HG03575 (cell line): Measurements from ENCODE around the gene CCDC178.
"Not testable (repeated sequence)": the region's sequence is repeated elsewhere in the genome, so short reads cannot be mapped to it uniquely, and the experiment has no call there.

ENCODE experiments used
- ATAC-seq: cut with Tn5 transposase; IDR thresholded peaks from one replicate; pipeline ENCODE4 v1.9.1; 2021; ENCODE audit not compliant: unreplicated experiment, insufficient number of reproducible peaks, low FRiP score; ENCODE audit errors: extremely low read depth

The CCDC178 gene

DNA sequence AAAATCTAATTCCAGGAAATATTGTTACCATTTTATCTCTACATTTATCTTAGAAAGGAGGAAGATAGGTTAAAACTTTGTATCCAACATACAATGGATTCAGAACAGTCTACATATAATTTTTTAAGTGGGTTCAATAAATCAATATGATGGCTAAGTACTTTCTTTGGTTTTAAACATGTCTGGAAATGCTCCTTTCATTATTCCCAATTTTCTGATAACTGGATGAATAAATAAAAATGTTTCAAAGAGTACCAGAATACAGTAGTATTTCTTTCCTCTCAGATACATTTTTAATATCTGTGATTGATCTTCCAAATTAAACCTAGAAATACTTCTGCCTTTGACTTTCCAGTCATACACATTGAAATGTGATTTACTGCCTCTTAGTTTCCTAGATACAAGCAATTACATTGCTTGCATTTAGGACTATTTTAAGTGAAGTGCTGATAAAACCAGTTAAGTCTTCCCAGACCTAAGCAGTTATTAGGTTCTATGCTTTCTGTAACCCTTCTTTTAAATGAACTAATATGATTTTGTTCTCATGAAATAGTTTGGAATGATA lies 283.5 kb downstream of the CCDC178 start:
- ATAC-seq, result no peak

DNA sequence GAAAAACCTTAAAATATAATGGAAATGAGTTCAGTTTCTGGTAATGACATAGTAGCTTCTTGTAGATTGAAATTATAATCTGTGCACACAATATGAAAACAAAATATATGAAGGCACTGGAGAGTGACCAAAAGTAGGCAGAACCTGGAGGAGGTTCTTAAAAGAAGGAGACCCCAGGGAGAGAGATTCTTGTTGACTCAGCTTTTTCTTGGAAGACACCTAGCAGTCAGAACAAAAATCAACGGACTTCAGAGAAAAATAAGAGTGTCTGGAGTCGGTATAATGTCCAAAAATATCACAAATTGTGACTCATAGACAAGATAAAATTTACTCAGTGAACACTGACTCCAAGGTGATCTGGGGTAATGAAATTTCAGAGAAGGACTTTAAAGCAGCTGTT lies 286.5 kb downstream of the CCDC178 start:
- ATAC-seq, result no peak

DNA sequence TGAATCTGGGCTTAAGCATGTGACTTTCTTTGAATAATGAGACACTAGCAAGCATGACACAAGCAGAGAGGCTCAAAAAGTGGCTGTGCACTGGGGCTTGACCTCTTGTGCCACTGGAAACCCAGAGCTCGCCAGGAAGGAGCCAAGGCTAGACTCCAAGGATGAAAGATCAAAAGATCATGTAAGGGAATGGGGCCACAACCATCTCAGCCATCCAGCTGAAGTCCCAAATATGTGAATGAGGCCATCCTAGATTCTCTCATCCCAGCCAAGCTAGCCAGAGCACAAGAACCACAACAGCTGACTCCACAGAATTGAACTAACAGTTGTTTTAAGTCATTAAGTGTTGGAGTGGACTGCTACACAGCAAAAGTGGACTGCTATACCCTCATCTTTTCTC lies 288.1 kb downstream of the CCDC178 start:
- ATAC-seq, result no peak

DNA sequence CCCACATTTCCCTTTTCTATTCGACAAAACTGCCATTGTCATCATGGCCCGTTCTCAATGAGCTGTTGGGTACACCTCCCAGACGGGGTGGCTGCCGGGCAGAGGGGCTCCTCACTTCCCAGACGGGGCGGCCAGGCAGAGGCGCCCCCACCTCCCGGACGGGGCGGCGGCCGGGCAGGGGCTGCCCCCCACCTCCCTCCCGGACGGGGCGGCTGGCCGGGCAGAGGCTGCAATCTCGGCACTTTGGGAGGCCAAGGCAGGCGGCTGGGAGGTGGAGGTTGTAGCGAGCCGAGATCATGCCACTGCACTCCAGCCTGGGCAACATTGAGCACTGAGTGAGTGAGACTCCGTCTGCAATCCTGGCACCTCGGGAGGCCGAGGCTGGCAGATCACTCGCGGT lies 292.7 kb downstream of the CCDC178 start:
- ATAC-seq, result not testable (repeated sequence)

DNA sequence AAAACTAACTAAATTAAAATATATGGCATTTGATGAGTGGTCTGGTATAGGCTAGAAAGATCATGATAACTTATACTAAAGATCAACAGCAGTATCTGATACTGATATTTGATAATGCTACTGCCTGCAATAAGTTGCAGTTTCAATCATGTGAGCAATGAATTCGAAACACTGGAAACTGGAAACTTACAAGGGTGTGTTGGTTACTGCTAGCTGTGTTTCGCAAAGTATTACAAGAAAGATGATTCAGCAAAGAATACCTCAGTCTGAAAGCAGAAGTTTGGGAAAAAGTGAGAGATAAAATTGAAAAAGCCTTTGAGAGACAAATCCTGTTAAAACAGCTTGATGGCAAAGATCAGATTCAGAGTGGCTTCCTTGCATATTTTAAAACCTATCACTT lies 294.5 kb downstream of the CCDC178 start:
- ATAC-seq, result no peak

DNA sequence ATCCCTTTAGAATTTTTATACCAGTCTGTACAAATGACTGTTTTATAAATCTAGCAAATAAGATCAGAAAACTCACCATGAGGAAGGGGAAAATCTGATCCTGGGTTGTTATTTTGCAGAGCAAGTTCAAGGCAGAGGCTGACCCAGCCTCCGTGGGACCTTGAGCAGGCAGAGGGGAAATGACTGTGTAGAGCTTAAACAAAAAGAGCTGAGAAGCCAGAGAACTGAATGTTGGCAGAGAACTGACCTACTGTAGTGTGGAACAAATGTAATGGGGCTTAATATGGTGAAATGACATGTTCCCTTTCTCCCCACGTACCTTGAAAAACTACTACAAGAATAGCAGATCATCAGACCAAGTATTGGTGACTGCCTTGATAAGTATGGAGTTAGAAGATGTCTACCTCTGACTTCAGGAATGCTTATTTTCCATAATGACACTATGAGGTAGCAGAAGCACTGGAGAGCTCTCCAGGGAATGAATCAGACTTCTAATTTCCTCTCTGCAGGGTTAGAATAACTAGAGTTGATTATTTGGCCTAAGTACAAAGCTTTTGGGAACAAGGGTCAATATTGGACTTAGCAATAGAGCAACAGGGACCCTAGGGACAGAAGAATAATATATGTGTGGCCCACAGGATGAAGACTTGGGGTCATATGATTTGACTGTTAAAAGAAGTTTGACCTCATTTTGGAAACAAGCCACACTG lies 304.4 kb downstream of the CCDC178 start:
- no peak for ATAC-seq

DNA sequence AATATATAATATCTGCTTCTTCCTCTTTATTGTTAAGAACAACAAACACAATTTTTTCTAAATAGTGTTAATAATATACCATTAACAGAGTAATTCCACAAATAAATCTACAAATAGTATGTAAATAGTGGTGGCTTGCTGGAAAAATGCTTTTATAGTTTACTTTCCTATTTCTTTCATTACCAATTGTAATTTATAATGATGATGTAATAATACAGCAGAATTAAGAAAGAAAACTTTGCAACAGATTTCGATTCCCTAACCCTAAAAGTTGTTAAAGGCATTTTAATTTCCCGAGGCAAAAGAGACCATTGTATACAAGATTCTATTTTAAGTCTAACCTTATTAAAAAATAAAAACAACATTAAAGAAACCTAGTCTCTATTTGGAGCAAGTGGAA lies 307.9 kb downstream of the CCDC178 start:
- no peak for ATAC-seq

DNA sequence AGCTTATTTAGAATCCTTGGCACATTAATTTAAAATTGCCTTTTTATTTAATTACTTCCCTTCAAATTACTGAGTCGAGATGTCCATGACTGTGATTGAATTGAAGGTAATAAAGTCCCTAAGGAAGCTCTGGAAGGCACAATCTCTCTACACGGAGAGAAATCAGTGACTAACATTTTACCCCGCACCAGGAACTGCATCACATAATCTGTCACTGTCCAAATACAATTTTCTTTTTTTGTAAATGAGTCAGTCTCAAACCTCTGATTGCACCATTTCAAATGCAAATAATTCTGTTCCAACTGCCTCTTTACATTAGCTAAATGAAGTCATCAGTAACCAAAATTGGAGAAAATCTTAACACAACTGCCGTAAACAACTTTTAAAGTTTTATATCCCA lies 311.9 kb downstream of the CCDC178 start:
- ATAC-seq, result no peak

DNA sequence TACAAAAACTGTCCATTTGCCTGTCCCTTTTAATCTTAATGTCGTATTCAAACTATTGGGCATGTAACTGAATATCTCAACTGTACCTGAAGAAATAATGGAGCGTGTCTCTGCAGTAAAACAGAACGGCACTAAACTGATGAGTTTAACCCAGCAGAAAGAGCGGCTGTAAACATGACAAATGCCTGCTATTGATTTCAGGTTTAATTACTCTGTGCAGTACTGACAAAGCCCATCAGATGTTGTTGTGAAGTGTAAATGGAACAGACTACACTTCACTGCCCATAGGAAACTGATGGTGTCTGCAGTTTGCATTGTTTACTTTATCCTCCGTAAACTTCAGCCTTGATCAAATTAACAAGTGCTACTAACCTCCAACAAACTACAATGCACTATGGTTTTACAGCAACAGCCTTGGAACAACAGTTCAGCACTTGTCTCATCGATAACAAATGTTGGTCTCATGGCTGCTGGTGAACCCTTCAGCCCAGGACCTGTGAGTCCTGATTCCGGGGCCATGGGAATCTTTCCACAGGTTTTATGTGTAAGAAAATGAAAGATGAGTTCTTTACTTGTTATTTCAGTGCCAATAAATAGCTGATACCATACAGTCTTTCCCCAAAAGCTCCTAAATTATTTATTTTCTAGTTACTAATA lies 316.5 kb downstream of the CCDC178 start:
- ATAC-seq, result no peak

DNA sequence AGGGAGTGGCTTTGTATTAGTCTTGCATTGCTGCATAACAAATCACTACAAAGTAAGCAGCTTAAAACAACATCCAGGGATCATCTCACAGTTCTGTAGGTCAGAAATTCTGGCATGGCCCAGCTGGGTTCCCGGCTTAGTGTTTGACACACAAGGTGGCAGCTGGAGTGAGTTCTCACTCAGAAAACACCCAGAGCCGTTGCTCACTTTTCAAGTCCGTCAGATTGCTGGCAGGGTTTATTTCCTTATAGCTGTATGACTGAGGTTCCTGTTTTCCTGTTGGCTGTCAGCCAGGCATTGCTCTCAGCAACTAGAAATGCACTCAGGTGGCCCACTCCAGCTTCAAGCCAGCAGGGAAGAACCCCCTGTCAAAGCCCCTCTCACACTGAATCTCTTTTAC lies 324.1 kb downstream of the CCDC178 start:
- ATAC-seq, result no peak

DNA sequence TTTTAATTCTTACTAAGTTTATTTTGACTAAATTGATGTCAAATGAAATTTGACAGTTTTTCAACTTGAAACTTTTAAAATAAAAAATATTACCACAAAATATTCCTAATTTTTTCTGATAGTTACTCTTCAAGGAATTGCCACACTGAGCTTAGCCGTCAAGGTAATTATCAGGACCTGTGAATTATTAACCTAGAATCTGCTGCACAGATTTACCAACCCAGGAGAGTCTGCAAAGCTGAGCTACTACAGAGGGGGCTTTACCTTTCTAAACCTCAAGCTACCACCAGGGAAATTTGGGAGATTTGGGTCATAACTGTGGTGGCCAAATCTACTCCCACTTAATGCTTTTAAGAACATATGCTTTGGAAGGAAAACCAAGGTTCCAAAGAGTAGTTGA lies 324.6 kb downstream of the CCDC178 start:
- ATAC-seq, result no peak

DNA sequence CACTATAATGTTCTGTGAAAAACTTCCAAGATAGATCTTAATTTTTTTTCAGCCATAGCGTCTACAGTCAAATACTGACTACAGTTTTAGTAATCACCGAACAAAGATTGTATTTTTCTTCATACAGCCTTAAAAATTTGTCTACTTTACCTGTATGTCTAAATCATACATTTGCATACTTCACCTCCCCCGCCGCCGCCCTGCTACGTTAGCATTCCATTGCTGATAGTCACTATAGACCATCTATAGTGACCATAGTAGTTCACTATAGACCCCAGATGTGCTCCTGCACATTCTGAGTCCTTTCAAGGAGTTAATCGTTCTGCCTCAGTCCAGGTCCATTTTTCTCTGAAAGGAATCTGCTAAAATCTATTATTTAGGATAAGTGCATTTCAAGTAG lies 325.0 kb downstream of the CCDC178 start:
- no peak for ATAC-seq

DNA sequence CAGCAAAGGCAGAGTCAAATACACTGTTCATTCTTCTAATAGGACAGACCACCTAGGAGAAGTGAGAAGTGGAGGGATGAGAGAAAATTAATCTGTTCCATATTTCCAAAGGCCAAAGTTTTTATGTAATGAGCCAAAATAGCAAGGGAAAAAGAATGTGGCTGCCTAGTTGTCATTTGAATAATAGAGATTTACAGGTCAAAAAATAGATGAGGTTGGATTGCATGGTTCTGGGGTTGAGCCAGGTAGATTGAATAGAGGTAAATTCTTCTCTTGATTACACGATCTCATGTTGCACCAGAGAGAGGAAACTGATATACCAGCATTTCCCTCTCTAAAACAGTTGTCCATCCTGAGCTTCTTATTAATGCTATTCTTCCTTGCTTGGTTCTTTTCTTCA lies 325.8 kb downstream of the CCDC178 start:
- ATAC-seq, result no peak

DNA sequence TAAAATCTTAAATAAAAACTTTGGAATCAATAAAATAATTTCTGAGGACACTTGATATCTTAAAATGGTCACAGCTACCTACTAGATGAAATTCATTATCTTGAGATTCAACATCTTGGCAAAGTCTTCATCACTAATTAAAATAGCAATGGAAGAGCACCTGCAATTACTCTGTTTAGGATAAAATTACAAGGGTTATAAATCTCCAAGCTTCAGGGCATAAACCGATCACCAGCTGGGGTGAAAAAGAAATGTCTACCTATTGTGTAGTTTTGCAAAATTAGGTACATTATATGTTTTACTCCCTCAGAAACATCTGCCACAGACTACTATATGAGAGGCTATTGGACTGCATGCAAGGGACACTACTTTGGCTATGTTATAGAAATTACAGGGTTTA lies 327.1 kb downstream of the CCDC178 start:
- no peak for ATAC-seq

DNA sequence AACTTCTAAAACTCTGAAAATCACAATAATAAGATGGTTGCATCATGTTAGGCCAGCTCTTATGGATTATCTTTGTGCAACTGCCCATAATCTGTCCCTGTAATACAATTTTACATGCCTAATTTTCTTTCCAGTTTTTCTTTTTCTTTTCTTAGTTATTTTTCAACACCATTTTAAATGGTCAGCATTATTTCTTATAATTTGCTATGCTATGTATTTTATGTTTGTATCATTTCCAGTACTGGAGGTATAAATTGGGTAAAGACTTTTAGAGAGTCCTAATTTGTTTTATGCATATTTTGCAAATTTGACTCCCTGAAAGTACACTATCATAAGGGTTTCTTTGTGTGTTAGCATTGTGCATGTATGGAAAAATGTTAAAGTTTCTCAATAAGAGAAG lies 333.0 kb downstream of the CCDC178 start:
- no peak for ATAC-seq

DNA sequence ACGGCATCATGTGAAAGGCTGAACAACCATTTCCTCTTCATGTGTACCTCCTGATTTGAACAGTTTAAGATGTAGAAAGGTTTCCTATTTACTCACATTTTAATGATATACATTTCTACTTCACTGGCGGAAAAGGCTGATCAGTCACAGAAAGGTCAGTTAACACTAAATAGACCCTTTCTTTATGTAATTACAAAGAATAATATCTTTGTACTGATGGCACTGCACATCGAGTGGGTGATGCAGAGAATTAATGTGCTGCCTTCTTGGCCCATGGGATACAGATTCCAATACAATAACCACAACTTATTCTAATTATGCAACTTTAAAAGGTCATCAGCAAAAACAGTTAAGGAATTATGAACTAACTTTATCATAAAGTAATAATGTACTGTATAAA lies 339.2 kb downstream of the CCDC178 start:
- ATAC-seq, result no peak

DNA sequence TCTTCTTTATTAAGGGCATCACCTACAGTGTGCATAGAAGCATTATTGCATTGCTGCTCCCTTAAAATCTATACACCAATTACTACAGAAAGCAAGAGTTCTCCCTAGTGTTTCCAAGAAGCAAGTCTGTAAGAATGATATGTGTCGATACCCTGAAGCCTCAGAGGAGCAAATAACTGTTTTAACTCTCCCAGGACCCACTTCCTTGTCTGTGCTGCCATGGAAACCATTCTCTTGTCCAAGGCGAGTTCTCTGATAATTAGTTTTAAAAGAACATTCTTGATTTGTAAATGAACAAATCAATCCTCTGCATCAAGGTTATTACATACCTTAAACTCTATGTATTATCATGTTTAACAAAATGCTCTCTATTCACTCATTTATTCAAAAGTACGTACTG lies 340.9 kb downstream of the CCDC178 start:
- no peak for ATAC-seq

DNA sequence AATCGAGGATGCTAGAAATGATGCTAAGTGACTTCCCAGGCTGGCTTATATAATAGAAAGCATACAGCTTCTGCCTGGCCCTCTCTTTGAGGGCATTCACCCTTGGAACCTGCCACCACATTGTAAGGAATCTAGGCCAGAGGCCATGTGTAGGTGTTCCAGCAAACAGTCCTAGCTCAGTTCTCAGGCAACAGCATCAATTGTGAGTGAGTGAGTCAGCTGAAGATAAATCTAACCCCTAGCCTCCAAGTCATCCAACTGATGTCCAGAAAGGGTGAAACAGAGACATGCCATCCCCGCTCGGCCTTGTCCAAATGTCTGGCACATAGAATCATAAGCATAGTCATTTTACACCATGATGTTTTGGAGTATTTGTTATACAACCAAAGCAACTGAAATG lies 343.4 kb downstream of the CCDC178 start:
- ATAC-seq, result no peak

DNA sequence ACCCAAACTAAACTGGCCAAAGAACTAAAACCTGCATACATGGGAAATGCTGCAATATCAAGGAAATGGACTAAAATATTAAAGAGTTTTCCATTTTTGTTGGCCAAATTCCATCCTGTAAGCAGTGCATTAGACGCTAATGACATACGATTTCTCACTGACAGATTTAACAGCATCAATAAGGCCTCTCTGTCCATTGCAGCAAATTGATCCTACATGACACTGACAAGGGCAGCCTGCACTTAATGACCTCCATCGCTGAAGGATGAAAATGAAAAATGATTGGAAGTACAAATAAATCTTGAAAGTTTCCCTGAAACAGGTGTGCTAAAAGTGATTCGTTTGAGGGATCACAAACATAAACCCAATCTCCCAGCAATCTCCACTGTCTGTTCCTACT lies 350.1 kb downstream of the CCDC178 start:
- ATAC-seq, result no peak

DNA sequence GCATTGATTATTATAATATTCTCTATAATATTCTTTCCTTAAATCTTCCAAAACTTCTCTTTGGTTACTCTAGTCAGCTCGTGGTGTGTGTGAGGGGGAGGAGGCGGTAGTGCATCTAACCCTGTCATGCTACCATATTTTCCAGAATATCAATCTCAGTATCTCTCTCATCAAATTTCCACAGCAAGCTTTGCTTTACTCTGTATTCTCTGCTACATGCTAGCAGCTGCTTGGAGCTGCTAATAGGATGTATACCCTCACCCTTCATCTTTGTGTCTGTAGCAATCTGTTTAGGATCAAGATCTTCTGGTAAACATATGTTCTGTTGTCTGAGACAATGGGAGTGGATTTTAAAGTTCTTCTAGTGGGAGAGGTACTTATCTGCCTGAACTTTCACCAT lies 363.9 kb downstream of the CCDC178 start:
- no peak for ATAC-seq

DNA sequence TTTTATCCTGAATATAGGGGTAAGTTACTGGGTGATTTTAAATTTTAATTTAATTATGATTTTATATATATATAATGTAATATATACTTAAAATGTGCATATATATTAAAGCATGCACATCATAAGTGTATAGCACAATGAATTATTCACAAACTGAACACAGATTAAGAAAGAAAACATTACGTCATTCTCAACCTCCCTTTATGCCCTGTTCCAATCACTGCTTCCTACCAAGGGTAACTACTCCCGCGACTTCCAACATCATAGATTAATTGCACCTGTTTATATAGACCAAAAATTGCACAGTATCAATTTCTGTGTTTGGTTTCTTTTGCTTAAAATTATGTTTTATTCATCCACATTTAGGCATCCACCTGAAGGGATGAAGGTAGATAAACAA lies 366.4 kb downstream of the CCDC178 start:
- no peak for ATAC-seq
